ENCODE data around the gene TMEM161A.

Gene TMEM161A

DNA sequence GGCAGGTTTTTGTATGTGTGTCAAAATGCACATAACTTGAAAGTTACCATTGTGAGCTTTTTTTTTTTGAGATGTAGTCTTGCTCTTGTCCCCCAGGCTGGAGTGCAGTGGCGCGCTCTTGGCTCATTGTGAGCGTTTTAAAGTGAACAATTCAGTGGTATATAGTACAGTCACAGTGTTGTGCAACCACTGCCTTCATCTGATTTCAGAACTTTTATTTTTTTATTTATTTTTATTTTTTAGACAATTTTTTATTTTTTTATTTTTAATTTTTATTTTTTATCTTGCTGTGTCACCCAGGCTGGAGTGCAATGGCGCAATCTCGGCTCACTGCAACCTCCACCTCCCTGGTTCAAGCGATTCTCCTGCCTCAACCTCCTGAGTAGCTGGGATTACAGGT lies 59.5 kb downstream of the TMEM161A start:
- no peak for DNase-seq (ENCODE audit: extremely low read depth, low read depth)
- H3K4me3 ChIP-seq (replicated peaks; ENCODE audit: low read depth, low read length), result no peak overlapping the region
- TF ChIP-seq, protein P1, sequence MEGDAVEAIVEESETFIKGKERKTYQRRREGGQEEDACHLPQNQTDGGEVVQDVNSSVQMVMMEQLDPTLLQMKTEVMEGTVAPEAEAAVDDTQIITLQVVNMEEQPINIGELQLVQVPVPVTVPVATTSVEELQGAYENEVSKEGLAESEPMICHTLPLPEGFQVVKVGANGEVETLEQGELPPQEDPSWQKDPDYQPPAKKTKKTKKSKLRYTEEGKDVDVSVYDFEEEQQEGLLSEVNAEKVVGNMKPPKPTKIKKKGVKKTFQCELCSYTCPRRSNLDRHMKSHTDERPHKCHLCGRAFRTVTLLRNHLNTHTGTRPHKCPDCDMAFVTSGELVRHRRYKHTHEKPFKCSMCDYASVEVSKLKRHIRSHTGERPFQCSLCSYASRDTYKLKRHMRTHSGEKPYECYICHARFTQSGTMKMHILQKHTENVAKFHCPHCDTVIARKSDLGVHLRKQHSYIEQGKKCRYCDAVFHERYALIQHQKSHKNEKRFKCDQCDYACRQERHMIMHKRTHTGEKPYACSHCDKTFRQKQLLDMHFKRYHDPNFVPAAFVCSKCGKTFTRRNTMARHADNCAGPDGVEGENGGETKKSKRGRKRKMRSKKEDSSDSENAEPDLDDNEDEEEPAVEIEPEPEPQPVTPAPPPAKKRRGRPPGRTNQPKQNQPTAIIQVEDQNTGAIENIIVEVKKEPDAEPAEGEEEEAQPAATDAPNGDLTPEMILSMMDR (IDR thresholded peaks at IDR 0.05; ENCODE audit: low read depth, low read length, missing control alignments), result no peak

DNA sequence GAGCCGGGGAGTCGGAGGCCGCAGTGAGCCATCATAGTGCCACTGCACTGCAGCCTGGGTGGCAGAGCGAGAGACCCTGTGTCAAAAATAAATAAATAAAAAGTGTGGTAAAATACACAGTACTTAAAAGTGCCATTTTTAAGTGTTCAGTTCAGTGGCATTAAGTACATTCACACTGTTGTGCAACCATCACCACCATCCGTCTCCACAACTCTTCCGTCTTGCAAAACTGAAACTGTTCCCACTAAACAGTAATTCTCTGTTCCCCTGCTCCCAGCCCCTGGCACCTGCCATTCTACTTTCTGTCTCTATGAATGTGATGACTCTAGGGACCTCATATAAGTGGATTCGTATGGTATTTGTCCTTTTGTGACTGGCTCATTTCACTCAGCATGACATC lies 61.2 kb downstream of the TMEM161A start:
- H3K4me3 ChIP-seq (replicated peaks; ENCODE audit: low read depth, low read length), result no peak overlapping the region
- TF ChIP-seq, protein P1 (IDR thresholded peaks at IDR 0.05; ENCODE audit: low read depth, low read length, missing control alignments), result no peak
- no peak for DNase-seq (ENCODE audit: extremely low read depth, low read depth)

DNA sequence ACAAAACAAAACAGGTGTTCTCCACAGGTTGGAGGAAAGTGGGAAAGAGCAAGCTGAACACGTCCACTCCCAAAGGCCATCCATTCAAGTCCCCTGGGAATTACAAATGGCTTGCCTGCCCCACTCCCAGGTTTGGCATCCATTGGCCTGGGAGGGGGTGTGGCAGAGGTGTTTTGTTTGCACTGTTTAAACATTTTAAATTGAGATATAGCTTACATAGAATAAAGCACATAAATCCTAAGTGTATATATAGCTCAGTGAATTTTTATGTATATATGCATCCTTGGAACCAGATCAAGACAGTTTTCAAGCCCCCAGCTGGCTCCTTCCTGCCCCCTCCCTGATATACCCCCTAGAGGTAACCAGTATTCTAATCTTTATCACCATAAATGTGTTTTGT lies 61.8 kb downstream of the TMEM161A start:
- TF ChIP-seq, protein P1 (IDR thresholded peaks at IDR 0.05; ENCODE audit: low read depth, low read length, missing control alignments), result no peak
- H3K4me3 ChIP-seq (replicated peaks; ENCODE audit: low read depth, low read length), result no peak overlapping the region
- DNase-seq (ENCODE audit: extremely low read depth, low read depth), result no peak

DNA sequence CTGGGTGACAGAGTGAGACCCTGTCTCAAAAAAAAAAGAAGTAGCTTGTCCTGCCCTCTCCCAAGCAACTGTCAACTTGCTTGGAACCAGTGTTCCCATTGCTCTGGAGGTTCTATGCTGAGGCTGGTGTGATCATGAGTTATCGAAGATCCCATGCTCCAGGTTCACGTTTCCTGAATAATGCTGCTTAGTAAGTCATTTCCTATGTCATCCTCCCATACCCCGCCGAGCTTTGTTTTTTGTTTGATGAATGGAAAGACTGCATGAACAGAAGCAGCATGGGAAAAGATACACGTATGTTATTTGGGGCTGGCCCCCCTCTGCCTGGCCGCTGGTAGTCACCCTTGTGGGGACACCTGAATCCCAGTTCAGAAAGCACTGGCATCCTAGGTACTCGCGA lies 63.2 kb downstream of the TMEM161A start:
- TF ChIP-seq, protein P1 (IDR thresholded peaks at IDR 0.05; ENCODE audit: low read depth, low read length, missing control alignments), result no peak
- H3K4me3 ChIP-seq (replicated peaks; ENCODE audit: low read depth, low read length), result no peak overlapping the region
- no peak for DNase-seq (ENCODE audit: extremely low read depth, low read depth)

DNA sequence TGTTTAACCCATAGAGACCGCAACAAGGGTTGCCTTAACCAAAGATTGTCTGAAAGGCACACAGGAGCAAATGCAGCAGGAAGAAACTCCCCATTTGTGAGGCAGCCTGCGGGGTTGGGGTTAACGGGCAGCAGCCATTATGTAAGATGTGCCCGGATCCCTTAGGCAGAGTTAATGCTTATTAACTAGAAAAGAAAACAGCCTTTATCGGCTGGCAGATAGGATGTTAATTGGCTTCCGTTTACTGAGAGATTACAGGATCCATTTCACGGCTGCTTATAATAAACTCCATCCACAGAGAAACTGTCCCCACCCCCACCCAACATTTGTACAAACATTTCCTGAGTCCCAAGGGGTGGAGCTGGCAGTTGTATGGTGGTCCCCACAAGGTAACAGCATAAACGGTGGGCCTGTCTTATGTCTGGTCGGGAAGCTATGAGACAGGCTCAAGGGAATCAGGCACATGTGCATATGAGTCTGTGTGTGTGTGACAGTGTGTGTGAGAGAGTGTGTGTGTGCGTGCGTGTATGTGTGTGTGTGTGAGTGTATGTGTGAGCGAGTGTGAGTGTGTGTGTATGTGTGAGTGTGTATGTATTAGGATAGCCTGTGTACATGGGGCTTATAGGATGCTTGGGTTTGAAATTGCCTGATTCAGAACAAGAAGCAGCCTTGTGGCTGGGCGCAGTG lies 63.9 kb downstream of the TMEM161A start:
- DNase-seq (ENCODE audit: extremely low read depth, low read depth), result no peak
- H3K4me3 ChIP-seq (replicated peaks; ENCODE audit: low read depth, low read length), result no peak overlapping the region
- TF ChIP-seq, protein P1 (IDR thresholded peaks at IDR 0.05; ENCODE audit: low read depth, low read length, missing control alignments), result no peak

DNA sequence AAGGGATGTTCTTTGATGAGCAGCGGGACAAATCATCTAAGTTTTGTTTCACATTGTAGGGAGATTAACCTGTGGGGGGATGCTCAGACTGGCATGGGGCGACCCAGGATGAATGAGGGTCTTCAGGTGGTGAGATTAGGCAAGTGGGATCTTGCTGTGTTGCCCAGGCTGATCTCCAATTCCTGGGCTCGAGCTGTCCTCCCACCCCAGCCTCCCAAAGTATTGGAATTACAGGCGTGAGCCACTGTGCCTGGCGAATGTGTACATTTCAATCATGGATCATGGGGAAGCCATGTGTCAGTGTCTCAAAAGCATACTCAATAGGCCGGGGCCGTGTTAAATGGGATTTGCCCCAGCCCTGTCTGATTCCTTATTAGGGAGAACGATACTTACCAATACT lies 66.4 kb downstream of the TMEM161A start:
- DNase-seq (ENCODE audit: extremely low read depth, low read depth), result no peak
- TF ChIP-seq, protein P1 (IDR thresholded peaks at IDR 0.05; ENCODE audit: low read depth, low read length, missing control alignments), result no peak
- no peak overlapping the region for H3K4me3 ChIP-seq (replicated peaks; ENCODE audit: low read depth, low read length)
